HG03039 (cell line): ENCODE results near the gene CCDC68.

ENCODE experiments used
- ATAC-seq: cut with Tn5 transposase; IDR thresholded peaks from one replicate; pipeline ENCODE4 v1.9.1; 2021; ENCODE audit warnings: mild to moderate bottlenecking, moderate library complexity; ENCODE audit not compliant: unreplicated experiment

CCDC68 gene

DNA sequence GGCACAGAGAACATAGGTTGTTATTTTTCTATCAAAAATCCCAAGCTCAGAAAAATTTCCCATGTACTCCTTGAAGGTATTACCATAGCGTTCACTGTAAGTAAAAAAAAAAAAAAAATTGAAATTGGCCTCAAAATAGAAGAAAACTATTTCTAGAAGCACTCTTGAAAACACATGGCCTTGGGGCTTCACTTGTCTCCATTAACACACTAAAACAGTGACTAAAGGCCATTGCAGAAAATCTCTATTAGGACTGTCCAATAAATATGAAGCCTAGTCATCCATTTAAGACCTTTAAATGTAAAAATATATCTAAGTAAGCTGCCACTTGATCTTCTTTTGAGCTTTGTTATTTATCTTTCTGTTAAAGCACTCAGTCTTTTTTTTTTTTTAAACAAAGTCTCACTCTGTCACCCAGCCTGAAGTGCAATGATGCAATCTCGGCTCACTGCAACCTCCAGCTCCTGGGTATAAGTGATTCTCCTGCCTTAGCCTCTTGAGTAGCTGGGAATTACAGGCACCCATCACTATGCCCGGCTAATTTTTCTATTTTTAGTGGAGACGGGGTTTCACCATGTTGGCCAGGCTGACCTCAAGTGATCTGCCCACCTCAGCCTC, 35.8 kb downstream of the CCDC68 start:
- no peak for ATAC-seq

DNA sequence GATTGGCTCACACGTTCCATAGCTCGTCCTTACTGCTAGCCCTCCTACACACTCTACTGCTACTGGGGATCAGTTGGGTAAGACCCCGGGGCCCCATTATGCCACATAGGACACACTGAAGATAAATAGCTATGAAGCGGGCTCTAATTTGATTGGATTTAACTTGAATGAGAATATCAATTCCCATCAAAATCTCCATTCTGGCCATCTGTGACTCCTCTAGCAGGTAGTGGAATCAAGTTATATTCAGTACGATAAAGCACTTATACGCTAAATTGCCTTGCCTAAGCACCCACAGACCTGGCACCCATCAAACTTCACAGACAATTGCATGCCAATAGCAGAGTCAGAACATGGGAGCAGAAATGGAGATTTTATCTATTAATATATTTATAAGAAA, 39.8 kb downstream of the CCDC68 start:
- ATAC-seq, result no peak

DNA sequence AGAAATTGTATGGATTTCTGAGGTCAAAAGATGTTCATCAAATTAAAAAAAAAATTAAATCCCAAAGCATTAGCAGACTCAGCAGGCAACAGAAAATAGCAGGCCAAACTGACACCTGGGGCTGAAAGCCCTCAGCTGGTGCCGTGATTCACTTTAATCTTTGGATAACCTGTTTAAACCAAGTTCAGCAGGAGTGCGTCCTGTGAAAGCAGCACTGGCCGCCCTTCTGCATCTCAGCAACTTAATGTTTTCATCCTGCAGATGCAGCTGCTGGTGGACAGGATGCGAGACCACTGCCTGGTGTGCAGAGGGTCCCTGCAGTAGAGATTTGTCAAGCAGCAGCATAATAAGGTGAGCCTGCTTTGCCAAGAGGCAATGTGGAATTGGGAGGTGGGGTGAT, 41.2 kb downstream of the CCDC68 start:
- ATAC-seq, result no peak

DNA sequence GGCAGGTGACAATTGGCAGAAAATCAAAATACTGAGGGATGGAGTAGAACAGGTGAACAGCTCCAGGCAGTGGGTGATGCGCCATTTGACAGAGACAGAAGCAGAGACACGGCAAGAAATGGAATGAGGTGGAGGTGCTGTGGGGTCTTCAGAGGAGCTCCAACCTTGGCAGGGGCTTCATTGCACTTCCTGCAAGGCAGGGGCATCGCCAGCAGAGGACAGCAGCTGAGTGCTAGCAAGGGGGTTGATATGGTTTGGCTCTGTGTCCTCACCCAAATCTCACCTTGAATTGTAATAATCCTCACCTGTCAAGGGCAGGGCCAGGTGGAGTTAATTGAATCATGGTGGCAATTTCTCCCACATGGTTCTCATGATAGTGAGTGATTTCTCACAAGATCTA, 42.8 kb downstream of the CCDC68 start:
- ATAC-seq, result no peak

DNA sequence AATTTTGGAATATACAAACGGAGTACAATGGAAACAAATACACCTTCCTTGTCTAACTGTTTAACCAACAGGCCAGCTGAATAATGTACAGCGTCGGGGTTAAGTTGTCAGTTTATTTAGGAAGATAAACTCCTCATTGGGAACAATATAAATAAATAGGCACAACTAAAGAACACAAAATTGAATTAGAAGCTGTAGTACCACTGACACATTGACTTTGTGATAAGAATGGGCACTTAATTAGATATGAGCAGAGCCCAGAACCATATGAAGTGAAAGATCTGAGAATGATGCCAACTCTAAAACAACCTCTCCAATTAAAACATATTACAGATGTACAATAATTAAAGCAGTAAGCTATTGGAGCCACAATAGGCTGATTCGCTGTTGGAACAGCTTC, 44.4 kb downstream of the CCDC68 start:
- ATAC-seq, result no peak

DNA sequence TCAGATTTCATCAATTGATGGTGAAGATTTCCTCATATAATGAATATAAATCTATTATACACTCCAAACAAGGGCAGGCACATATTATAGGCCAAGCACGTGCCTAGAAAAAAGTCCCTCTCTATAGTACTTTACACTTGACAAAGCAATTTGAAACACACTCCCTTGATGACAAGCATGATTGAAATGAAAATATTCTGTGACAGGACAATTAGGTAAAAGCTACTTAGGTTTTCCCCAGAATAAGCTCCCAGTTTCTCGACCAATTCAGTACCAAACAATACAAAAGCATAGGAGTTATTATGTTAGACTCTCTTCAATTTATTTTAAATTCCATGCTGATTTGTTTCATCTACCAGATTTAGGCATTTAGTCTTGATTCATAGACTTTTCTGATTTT, 47.7 kb downstream of the CCDC68 start:
- ATAC-seq, result no peak

DNA sequence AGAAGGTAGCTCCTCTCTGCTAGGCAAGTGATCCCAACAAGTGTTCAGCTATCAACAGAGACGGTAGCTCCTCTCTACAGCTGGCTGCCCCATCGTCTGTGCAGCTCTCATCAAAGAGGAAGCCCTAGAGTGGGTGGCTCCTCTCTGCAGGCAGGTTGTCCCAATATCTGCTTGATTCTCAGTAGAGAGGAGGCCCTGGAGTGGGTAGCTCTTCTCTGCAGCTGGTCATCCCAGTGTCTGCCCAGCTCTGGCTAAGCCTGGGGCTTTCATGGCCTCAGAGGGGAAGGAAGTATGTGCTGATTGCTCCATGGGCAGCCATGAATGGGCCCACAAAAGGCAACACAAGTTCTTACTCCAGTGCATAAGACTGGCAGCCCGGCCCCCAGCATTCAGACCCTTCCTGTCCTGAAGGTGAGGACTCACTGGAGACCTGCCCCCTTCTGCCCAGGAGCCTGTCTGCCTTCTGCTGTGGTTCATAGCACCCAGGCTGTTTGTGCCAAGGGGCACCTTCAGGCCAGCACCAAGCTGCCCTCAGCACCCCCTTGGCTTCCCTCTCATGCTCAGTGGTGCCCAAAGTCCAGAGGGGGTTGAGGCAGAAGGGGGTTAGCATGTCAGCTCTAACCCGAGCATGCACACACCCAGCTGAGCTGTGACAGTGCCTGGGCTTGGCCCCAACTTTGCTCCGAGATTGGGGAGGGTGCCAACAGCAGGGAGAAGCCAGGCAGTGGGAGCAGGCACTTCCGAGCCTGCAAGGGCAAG, 48.9 kb downstream of the CCDC68 start:
- ATAC-seq, result no peak

DNA sequence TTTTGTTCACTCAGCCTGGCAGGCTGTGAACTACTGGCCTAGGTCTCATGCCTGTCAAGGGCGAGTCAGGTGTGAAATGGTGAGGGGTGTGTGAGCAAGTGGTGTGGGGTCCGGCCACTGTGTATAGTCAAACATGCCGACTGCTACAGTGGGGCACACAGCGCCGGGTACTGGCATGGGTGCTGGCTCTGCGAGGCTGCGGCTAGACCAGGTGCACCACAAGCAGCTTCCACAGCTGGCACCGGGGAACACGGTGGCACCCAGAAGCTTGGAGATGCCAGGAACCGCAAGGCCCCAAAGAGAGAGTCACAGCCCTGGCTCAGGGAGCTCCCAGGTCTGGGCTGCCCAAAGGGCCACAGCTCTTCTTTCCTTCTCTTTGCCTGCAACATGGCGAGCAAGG, 49.7 kb downstream of the CCDC68 start:
- ATAC-seq, result no peak

DNA sequence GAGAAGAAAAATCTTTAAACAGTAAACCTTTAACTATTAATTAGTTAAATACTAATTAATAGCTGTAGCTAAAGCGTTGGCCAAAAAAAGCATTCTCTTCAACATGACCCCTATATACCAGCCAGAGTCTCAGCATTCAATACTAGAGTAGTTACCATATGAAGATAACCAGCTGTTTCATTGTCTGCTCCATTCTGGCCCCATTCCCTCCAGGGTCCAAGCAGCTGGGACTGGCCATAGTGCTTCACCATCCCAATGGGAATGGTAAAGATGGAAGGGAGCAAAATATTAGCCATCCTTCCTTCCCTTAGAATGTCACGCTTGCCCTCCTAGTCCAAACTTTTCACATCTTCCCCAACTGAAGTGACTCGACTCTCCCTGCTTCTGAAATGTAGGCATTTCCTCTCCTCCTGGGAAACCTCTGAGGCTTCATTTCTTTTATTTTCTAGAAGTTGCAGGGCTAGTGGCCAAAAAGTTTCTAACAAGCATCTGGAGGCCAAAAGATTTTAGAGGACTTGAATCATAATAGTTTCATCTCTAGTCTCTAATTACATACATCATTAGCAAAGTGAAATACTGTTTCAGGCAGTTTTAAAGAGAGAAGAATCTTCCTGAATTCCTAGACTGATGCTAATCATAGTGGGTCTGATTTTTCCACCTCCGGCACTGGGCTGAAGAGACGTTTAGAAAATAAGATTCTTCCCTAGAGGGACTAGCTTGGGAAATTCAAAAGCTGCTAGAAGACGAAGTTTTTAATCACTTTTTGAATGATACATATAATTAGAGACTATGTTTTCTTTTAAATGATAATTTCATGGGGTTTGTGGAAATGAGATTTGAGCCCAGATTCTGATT, 52.7 kb downstream of the CCDC68 start:
- no peak for ATAC-seq

DNA sequence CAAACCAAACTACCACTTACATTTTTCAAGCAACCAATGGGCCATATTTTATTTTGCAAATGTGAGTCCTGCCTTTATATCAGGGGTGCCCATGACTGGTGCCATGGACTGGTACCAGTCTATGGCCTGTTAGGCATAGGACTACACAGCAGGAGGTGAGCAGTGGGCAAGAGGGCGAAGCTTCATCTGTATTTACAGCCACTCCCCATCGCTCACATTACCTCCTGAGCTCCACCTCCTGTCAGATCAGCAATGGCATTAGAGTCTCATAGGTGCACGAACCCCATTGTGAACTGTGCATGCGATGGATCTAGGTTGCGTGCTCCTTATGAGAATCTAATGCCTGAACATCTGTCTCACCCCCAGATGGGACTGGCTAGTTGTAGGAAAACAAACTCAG, 53.6 kb downstream of the CCDC68 start:
- ATAC-seq, result no peak

DNA sequence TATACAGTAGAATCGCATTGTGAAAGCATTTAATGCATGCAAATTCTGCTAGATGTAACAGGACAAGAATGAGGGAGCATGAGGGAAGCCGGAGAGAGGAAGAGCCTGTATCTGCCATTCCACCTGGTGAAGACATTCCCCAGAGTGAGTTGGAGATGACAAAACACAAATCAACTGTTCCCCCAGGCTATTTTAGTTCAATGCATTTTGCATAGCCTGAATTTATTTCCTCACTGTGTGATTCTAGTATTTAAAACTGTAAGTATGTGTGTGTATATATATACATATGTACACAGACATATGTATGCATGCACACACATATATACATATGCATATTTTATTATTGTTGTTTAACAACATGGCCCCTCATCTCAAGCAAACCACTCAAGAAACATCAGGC, 54.7 kb downstream of the CCDC68 start:
- no peak for ATAC-seq

DNA sequence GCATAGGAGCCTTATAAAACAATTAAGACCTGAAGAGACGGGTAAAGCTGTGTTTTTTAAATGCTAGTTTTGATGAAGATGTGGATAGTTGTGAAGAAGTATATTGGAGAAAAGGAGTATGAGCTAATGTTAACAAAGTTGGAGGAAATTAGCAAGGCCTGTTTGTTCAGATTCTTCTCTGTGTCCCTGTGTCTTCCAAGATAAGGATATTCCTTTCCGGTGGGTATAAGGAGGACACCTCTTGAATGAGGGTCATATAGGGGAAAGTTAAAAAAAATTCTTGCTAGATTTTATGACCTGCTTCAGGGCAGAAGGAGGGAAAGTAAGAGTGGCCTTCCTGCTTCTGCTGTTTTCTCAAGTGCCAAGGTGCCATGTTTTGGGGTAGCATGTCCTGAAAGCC, 59.0 kb downstream of the CCDC68 start:
- no peak for ATAC-seq

DNA sequence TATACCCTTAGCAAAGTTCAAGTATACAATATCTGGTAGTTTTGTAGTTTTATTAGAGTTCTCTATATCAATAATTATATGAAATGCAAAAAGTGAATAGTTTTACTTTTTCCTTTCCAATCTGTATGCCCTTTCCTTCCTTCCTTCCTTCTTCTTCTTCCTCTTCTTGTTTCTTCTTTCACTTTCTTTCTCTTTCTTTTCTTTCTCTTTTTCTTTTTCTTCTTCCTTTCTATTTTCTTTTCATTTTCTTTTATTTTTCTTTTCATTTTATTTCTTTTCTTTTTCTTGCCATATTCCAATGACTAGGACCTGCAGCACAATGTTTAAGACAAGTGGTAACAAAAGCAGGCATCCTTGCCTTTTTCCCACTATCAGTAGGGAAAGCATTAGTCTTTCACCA, 59.8 kb downstream of the CCDC68 start:
- ATAC-seq, result no peak

DNA sequence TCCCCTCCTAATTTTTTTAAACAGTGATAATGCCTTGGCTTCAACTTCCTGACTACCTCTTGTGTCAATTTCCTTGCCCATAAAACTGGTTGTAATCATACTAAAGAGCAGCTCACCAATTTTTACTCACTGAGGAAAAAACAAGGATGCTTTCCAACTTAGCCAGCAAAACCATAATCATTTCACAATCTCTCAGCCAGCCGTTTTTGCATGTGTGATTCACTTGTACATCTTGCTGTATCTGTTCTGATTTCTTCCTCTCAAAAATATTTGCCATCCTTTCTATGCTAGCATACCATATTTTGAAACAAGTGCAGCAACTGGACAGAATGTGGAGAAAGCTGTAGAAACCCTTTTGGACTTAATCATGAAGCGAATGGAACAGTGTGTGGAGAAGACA, 70.3 kb downstream of the CCDC68 start:
- ATAC-seq, result no peak

DNA sequence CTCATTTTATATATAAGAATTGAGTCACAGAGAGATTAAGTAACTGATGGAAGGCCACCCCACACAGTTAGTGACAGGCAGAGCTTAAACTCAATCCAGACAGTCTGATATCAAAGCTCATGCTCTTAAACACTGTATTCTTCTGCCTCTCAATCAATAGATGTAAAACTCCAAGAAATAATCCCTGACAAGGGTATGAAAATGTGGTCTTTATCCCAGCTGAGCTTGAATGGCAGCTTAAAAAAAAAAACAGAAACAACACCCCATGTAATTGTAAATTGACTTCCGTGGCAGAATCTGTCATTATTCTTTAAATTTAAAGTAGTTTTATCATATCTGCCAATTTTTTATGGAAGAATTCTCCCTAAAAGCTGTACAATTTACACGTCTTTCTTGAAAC, 70.9 kb downstream of the CCDC68 start:
- ATAC-seq, result no peak

DNA sequence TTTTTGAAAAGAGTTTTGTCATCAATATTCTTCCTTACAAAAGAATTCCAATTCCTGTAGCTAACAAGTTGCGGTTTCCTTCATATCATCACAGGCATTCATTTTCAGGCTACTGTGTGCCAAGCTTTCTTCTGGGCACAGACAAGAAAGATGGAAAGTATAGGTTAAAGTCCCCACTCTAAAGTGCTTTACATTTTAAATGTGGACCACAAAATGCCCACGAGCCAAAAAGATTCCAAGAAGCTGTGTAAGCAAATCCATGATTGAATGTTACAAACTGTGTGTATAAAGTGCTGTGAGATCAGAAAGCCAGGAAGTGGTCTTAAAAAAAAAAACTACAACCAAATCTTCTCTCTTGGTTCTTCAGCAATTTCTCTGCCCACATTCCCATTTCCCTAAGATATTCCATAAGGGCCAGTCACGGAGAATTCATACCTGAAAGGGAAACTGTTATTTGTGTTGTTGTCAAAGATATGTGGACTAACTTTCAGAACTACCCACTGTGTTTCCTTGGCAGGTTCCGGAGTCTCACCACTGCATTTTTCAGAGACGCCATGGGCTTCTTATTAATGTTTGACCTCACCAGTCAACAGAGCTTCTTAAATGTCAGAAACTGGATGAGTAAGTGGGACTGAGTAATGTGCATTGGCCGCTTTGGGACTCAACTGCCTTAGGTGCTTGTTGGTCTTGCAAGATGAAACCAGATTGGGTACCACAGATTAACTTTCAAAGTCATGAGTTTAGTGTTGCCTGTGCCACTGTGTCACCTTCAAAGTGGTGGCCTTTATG, 75.3 kb downstream of the CCDC68 start:
- no peak for ATAC-seq

DNA sequence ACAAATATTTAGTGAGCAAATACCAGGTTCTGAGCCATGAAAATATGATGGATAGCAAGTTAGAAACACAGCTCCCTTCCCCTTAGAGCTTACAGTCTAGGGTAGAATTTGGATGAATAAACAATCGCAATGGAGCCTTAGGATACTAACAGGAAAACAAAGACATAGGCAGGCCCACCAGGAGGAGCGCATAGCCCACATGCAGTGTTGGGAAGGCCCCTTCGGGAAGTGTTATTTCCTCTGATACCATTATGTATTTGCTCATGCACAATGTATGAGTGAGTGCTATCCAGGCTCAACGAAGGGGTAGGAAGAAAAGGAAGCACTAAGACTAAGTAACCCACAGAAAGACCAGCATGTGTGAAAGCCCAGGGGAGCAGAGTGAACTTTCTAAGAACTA, 76.9 kb downstream of the CCDC68 start:
- no peak for ATAC-seq

DNA sequence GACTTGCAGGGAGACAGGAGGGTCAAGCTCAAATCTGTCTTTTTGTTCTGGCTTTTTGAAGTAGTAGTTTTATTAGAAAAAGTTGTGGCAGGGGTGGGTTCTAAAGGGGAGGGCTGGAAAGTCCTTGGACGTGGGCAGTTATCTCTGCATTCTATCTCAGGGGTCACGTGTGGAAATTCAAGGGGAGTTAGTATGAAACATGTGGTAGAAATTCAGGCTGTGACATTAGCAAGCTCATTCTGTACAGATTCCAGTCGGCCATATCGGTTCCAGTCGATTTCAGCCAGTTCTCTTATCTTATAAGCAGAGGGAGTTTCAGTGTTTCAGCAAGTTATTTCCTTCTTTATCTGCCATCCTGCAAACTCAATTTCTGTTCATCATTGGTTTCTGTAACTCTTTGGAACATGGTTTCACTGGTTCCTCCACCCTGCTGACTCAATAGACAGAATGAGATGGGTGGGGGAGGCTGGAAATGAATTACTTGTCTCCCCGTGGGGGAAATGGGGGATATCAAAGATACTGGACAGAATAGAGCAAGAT, 78.0 kb downstream of the CCDC68 start:
- ATAC-seq, result no peak

DNA sequence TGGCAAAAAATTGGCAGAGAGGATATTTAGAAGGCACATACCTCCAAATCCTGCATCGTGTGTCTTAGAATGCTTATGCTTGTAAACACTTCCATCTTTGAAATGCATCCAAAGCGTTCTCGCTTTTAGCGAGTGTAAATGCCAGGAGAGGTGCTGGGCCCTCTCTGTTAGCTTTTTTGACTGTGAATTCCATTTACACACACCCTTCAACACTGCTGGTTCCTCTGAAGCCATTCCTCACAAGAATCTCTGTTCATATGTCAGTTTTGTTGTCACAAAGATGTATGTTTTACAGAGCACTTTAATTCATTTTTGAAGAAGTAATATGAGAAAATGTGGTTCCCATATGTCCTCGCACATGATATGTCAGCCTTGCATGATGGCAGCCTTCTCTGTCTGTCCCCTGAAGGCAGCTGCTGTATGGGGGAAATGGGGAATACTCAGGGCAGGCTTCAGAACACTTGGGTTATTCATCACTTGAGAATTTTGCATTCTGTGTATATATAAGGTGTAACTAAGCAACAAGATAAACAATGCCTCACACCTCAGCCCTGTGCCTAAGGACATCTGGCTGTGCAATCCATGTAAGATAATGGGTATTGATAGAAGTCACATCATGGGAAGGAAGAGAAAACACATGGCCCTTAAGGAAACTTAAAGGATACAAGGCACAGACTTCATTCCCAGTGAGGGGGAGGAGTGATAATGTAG, 78.7 kb downstream of the CCDC68 start:
- ATAC-seq, result no peak

DNA sequence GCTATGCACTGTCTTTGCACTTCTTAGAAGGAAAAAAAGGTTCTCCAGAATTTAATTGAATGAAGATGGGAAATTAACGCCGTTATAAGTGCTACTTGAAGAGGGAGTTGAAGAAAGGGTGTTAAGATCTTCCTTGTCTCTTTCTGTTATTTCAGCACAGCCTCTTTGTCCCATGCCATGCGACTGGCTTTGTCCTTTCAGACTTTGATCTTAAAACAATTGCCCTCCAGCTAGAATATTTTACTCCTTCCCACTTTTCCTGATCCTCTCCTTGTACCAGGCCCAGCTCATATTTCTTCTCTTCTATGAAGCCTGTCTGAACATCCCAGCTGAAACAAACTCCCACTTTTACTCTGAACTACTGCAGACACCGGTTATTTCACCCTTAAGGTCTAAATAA, 79.6 kb downstream of the CCDC68 start:
- ATAC-seq, result no peak
